AG04450 (cell line): ENCODE results near the gene NDUFA3. TPM values are rescaled to one million over a fixed set of nuclear protein-coding genes. Genes with fewer than 3 reads are reported as not detected.

Experiments used
- CTCF ChIA-PET: fragments of 300-600, 350-600 bp; formaldehyde crosslinking; extraction: SDS; loops from one replicate; lab custom pipeline; 2022; ENCODE audit warnings: antibody characterized with exemption, inconsistent platforms; lab: Charles Lee
- POLR2A ChIA-PET: fragments of 350-600 bp; formaldehyde crosslinking; extraction: SDS; loops from one replicate; lab custom pipeline; 2021; ENCODE audit warnings: antibody characterized with exemption, inconsistent platforms; lab: Yijun Ruan, JAX
- DNase-seq: peaks from one replicate; pipeline ENCODE4 v3.0.0-alpha.2; 2011; ENCODE audit warnings: low read depth, low spot score
- H3K27ac ChIP-seq: one replicate; pipeline ENCODE4 v1.5.1; 2012; ENCODE audit warnings: low read depth, low read length, control low read depth
- H3K27me3 ChIP-seq: one replicate; pipeline ENCODE4 v1.6.0; 2012; ENCODE audit warnings: low read length; ENCODE audit not compliant: control insufficient read depth, insufficient read depth
- H3K4me3 ChIP-seq: 2 replicates; pipeline ENCODE4 v1.5.1; 2011; ENCODE audit warnings: mild to moderate bottlenecking, low read depth, low read length, control low read depth
- H3K9me3 ChIP-seq: 2 replicates; pipeline ENCODE4 v1.5.1; 2012; ENCODE audit warnings: low read length; ENCODE audit not compliant: control insufficient read depth, insufficient read depth
- polyA plus RNA-seq: library from polyadenylated mRNA; depleted of rRNA; stranded (reverse); fragments of >200 nt; gene quantifications from 2 replicates; pipeline ENCODE4 v1.2.3, GENCODE V29; 2011
- TF ChIP-seq, protein P1 (sequence below): IDR thresholded peaks from 2 replicates; pipeline ENCODE4 v1.5.1; 2011; ENCODE audit warnings: low read depth, low read length, control low read depth, inconsistent platforms

Gene NDUFA3
- polyA plus RNA-seq, 1 experiment, result 35.4 TPM

GRCh38 chr19:54124393-54124792 lies 21.7 kb downstream of the NDUFA3 start:
- Histone ChIP-seq H3K4me3 (no peak overlapping the region), H3K27me3 (no peaks in the 10 kb centered on the region), H3K27ac (no peak overlapping the region), H3K9me3 (no peaks in the 10 kb centered on the region; the same call in 1 of the 2 replicates)
- ChIA-PET CTCF (no interaction called here), POLR2A (interaction anchor here (1.4 kb wide), 1 partner anchor 13 kb away, joined by 3 read pairs; the partner anchor contains the start of gene CNOT3)
- TF ChIP-seq, protein P1, sequence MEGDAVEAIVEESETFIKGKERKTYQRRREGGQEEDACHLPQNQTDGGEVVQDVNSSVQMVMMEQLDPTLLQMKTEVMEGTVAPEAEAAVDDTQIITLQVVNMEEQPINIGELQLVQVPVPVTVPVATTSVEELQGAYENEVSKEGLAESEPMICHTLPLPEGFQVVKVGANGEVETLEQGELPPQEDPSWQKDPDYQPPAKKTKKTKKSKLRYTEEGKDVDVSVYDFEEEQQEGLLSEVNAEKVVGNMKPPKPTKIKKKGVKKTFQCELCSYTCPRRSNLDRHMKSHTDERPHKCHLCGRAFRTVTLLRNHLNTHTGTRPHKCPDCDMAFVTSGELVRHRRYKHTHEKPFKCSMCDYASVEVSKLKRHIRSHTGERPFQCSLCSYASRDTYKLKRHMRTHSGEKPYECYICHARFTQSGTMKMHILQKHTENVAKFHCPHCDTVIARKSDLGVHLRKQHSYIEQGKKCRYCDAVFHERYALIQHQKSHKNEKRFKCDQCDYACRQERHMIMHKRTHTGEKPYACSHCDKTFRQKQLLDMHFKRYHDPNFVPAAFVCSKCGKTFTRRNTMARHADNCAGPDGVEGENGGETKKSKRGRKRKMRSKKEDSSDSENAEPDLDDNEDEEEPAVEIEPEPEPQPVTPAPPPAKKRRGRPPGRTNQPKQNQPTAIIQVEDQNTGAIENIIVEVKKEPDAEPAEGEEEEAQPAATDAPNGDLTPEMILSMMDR, result no peak
- no peak for DNase-seq

- CTCF ChIA-PET, result no interaction called here
These were observed 23.1 kb downstream of the NDUFA3 start for GRCh38 chr19:54125713-54126112.

GRCh38 chr19:54127688-54128440 lies 25.2 kb downstream of the NDUFA3 start:
- no peak for DNase-seq
- H3K27ac ChIP-seq, result no peak overlapping the region
- H3K27me3 ChIP-seq, result no peaks in the 10 kb centered on the region
- H3K9me3 ChIP-seq, result no peaks in the 10 kb centered on the region; the same call in 1 of the 2 replicates
- ChIA-PET CTCF (no interaction called here), POLR2A (no interaction called here)
- H3K4me3 ChIP-seq, result no peak overlapping the region
- TF ChIP-seq, protein P1, result no peak

More at GRCh38 chr19:54125713-54126112, 23.1 kb downstream of the NDUFA3 start:
- TF ChIP-seq, protein P1, result no peak
- POLR2A ChIA-PET, result no interaction called here
- Histone ChIP-seq H3K4me3 (no peak overlapping the region), H3K9me3 (no peaks in the 10 kb centered on the region; the same call in 1 of the 2 replicates), H3K27ac (no peak overlapping the region), H3K27me3 (no peaks in the 10 kb centered on the region)
- DNase-seq, result no peak

DNA sequence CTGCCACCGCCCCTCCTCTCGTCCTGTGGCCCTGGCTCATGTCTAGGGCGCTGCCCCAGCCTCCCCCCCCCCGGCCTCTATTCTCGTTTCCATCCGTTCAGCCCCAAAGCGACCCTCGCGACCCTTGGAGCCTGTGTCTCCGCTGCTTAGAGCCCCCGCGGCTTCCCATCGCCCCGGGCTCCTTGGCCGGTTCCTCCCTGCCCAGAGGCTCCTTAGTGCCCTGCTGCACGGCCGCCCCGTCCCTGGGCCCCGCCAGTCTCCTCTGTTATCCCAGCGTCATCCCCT lies 25.7 kb downstream of the NDUFA3 start:
- H3K9me3 ChIP-seq, result no peaks in the 10 kb centered on the region; the same call in 1 of the 2 replicates
- DNase-seq, result no peak
- ChIA-PET CTCF (no interaction called here), POLR2A (no interaction called here)
- no peak overlapping the region for H3K4me3 ChIP-seq
- H3K27me3 ChIP-seq, result no peaks in the 10 kb centered on the region
- TF ChIP-seq, protein P1, result no peak
- H3K27ac ChIP-seq, result no peak overlapping the region

- Histone ChIP-seq H3K9me3 (peaks cover 4% of the 10 kb centered on the region), H3K27ac (no peak overlapping the region), H3K27me3 (peaks cover 3% of the 10 kb centered on the region), H3K4me3 (no peak overlapping the region)
- ChIA-PET CTCF (no interaction called here), POLR2A (no interaction called here)
- DNase-seq, result no peak
- TF ChIP-seq, protein P1, result no peak
These were observed 26.4 kb downstream of the NDUFA3 start for GRCh38 chr19:54128796-54129616.
